ENCODE measurements around the gene ZNF76.

DNA sequence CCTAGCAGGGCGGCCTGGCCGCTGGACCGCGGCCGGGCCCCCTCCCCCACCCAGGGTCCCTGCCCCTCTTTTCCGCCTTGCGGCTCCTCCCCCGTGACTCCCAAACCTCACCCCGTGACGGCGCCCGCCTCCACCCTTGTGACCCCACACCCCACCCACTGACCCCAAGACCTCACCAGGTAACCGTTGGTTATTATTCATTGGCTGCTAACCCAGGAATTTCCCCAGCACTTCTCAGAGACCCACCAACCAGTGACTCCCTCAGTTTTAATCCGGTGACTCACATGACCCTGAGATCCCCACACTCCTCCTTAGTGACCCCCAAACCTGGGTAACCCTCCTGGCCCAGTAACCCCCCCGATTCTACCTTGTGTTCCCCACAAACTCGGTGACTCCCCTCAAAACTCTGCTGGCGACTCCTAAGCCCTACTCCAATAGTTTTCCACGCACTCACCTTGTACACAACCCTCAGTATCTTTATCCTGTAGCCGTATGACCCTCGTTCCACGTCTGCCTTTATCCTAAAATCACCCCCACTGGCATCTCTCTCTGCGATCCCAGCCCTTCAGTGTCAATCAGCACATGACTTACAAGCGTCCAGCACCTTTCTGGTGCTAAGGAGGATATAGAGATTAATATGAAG lies 534 bp downstream of the ZNF76 start:
- no peak for TF ChIP-seq POLR2AphosphoS5 (IDR thresholded peaks at IDR 0.05)
- TF ChIP-seq, protein P1, sequence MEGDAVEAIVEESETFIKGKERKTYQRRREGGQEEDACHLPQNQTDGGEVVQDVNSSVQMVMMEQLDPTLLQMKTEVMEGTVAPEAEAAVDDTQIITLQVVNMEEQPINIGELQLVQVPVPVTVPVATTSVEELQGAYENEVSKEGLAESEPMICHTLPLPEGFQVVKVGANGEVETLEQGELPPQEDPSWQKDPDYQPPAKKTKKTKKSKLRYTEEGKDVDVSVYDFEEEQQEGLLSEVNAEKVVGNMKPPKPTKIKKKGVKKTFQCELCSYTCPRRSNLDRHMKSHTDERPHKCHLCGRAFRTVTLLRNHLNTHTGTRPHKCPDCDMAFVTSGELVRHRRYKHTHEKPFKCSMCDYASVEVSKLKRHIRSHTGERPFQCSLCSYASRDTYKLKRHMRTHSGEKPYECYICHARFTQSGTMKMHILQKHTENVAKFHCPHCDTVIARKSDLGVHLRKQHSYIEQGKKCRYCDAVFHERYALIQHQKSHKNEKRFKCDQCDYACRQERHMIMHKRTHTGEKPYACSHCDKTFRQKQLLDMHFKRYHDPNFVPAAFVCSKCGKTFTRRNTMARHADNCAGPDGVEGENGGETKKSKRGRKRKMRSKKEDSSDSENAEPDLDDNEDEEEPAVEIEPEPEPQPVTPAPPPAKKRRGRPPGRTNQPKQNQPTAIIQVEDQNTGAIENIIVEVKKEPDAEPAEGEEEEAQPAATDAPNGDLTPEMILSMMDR (IDR thresholded peaks at IDR 0.05) = no peak
